DMS 273 (cell line): ENCODE results near the gene ZNF414.
"Not testable (repeated sequence)": the region's sequence is repeated elsewhere in the genome, so short reads cannot be mapped to it uniquely, and the experiment has no call there.

Experiments
- DNase-seq: peaks from one replicate; lab custom pipeline; 2025; ENCODE audit not compliant: unreplicated experiment; lab: John Stamatoyannopoulos, UW

ZNF414 gene

GRCh38 chr19:8513687-8514504 is at the start of gene ZNF414:
Gene ZNF414, minus strand, starts transcription at chr19:8514167. Its CDS starts 121 bp downstream, at chr19:8514046.
- DNase-seq, result peak; percentile 97

GRCh38 chr19:8561075-8561764 is 47.3 kb upstream of the ZNF414 start:
- no peak for DNase-seq

- DNase-seq, result no peak
These were observed 44.4 kb upstream of the ZNF414 start for GRCh38 chr19:8558325-8558724.

GRCh38 chr19:8557642-8558238 is 43.8 kb upstream of the ZNF414 start:
- DNase-seq, result no peak

DNA sequence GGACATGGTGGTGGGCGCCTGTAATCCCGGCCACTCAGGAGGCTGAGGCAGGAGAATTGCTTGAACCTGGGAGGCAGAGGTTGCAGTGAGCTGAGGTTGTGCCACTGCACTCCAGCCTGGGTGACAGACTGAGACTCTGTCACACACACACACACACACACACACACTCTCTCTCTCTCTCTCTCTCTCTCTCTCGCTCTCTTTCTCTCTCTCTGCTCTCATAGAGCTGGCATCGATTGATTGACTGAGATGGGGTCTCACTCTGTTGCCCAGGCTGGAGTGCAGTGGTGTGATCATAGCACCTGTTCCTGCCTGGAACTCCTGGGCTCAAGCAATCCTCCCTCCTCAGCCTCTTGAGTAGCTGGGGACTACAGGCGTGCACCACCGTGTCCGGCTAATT is 39.8 kb upstream of the ZNF414 start:
- not testable (repeated sequence) for DNase-seq

- DNase-seq, result peak; percentile 83
These were observed 38.8 kb upstream of the ZNF414 start for GRCh38 chr19:8552810-8553209.

DNA sequence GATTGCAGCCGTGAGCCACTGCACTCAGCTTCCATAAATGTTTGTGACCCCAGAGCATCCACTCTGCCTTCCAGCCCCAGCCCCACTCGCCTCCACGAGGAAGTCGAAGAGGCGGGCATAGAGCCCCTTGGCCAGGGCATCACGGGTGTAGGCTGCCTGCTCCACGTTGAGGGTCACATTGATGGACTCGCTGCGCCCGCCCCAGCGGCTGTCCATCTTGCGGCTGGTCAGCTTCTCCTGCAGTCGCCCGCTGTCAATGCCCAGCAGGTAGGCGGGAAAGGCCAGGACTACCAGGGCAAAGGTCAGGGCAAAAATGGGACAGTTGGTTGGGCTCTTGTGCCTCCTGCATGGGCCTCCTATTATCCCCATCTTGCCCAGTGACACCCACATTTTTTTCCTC is 36.1 kb upstream of the ZNF414 start:
- no peak for DNase-seq

DNA sequence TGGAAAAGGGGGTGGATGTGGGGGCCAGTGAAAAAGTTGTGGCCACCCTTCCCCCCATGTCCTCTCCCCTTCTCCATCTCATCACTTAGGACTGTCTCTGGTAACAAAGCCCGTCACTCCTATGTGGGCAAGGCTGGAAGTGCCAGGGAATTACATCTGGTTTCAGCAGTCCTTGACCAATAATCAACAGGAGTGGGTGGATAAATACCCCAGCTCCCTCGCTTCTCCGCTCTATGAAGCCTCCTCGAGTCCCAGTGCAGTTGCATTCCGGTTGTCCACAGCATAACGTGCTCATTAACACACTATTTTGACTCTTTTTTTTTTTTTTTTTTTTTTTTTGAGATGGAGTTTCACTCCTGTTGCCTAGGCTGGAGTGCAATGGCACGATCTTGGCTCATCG is 31.8 kb upstream of the ZNF414 start:
- no peak for DNase-seq

- DNase-seq, result no peak
These were observed 30.2 kb upstream of the ZNF414 start for GRCh38 chr19:8544168-8544567.

DNA sequence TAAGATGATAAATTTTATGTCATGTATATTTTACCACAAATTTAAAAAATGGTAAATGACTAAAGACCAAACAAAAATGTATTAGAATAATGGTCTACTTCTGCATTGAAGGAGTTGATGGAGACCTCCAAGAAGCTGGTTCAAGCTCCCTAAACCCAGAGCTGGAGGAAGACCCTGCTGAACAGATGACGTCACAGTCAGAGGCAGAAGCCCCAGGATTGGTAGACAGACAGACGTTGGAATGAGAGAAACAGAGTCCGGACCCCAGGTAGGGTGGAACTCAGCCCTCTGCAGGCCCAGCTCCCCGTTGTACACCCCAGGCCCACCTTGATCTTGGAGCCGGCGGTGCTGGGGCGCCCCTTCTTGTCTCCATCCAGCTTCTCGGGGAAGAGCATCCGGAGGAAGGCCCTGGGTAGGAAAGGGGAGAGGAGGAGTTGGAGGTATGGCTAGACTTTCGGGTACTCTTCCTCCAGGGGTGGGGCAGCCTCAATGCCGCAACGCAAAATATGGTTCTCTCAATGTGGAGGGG is 25.7 kb upstream of the ZNF414 start:
- DNase-seq, result no peak

- DNase-seq, result no peak
These were observed 23.1 kb upstream of the ZNF414 start for GRCh38 chr19:8537099-8537498.

- no peak for DNase-seq
These were observed 22.3 kb upstream of the ZNF414 start for GRCh38 chr19:8536282-8536681.

DNA sequence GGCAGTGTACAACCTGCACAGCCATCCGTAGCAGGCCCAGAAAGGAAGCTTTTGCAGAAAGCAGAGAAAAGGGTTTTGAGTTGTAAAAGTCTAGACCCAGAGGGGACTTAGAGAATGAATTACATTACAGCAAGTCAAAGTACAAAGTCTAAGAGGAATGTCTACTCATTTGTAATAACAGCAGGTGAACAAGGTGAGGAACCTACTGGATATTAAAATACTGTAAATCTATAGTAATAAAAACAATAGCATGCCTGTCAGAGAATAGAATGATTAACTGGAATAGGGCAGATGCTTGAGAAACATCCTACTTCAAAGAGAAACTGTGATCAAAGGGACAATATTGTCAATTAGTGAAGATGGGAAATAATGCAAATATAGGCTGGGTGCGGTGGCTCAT is 18.3 kb upstream of the ZNF414 start:
- DNase-seq, result no peak

GRCh38 chr19:8531470-8531869 is 17.5 kb upstream of the ZNF414 start:
- no peak for DNase-seq

GRCh38 chr19:8530061-8530679 is 16.2 kb upstream of the ZNF414 start:
- DNase-seq, result no peak

DNA sequence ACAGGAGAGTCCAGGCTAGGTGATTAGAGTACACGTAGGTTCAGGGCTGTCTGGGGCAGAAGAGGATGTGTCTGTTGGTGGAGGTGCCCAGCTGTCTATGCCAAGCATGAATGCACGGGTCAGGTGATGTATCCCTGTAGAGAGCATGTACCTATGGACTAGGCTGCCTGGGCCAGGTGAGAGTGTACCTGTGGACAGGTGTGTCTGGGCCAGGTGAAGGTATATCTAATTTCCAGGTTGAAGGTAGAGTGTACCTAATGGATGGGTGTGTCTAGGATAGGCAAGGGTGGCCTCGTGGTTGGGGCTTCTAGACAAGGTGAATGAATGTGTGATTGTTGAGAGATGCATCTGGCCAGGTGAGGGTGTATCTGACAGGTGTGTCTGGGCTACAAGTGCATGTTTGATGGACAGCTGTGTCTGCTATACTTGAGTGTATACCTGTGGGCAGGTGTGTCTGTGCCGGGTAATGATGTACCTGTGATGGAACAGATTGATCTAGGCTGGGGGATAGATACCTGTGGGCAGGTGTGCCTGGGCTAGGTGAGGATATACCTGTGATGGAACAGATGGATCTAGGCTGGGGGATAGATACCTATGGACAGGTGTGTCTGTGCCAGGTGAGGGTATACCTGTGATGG is 15.5 kb upstream of the ZNF414 start:
- no peak for DNase-seq

DNA sequence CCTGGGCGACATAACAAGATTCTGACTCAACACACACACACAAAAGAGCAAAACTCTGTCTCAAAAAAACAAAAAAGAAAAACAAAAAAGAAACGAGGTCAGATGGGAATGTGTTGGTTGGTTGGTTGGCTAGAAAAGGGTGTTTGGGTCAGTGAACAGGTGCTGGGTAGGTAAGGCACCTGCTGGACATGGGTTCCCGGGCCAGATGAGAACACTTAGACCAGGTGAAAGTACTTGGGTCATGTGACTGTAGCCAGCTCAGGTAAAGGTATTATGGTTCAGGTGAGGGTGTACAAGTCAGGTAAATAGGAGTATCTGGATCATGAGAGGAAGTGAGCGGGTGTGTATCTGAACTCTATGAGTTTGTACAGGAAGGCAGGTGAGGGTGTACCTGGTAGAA is 14.5 kb upstream of the ZNF414 start:
- DNase-seq, result no peak

- peak; percentile 93 for DNase-seq
These were observed 12.6 kb upstream of the ZNF414 start for GRCh38 chr19:8526345-8527091.

- DNase-seq, result no peak
These were observed 11.4 kb upstream of the ZNF414 start for GRCh38 chr19:8525401-8525684.

GRCh38 chr19:8519388-8519787 is 5.4 kb upstream of the ZNF414 start:
- no peak for DNase-seq
